PC-3 (cell line): ENCODE measurements around the gene BFSP2. TPM values are rescaled to one million over a fixed set of nuclear protein-coding genes. Genes with fewer than 3 reads are reported as not detected.

Source experiments
- ATAC-seq: fragments of 200-7000 bp; cut with Tn5 transposase; 2 replicates; pipeline ENCODE4 v1.9.1; 2020; ENCODE audit warnings: mild to moderate bottlenecking, moderate library complexity
- BruUV-seq: library from RNA; stranded (reverse); fragments of 400-500 nt; replicated peaks from 2 replicates; lab custom pipeline; 2021; lab: Mats Ljungman, UMichigan
- CTCF ChIA-PET: fragments of 300-600 bp; sonication (Branson Sonifier 250); formaldehyde crosslinking; loops from one replicate; lab custom pipeline; 2022; ENCODE audit warnings: antibody characterized with exemption; lab: Charles Lee
- POLR2A ChIA-PET: fragments of 300-600 bp; sonication (Branson Sonifier 250); formaldehyde crosslinking; loops from one replicate; lab custom pipeline; 2022; ENCODE audit warnings: antibody characterized with exemption; ENCODE audit not compliant: unreplicated experiment; lab: Charles Lee
- DNase-seq: peaks from one replicate; pipeline ENCODE4 v3.0.0-alpha.2; 2015
- H2AFZ ChIP-seq: fragments of 300-600 bp; sonication (generic); 2 replicates; pipeline ENCODE4 v1.6.0; 2016; ENCODE audit warnings: antibody characterized with exemption, low read length
- H3F3A ChIP-seq: fragments of 300-600 bp; sonication (generic); one replicate; pipeline ENCODE4 v1.6.0; 2017; ENCODE audit warnings: antibody characterized with exemption, low read length, control low read depth, mild to moderate bottlenecking; ENCODE audit not compliant: unreplicated experiment
- H3K27ac ChIP-seq: fragments of 300-600 bp; sonication (generic); 2 replicates; pipeline ENCODE4 v1.5.1; 2016; ENCODE audit warnings: mild to moderate bottlenecking, low read length
- H3K27me3 ChIP-seq: fragments of 300-600 bp; sonication (generic); 2 replicates; pipeline ENCODE4 v1.6.1; 2016; ENCODE audit warnings: low read length, mixed read lengths
- H3K36me3 ChIP-seq: fragments of 300-600 bp; sonication (generic); 2 replicates; pipeline ENCODE4 v1.6.1; 2016; ENCODE audit warnings: low read depth, mixed run types, low read length, mixed read lengths
- H3K4me1 ChIP-seq: fragments of 300-600 bp; sonication (generic); 2 replicates; pipeline ENCODE4 v1.5.1; 2016; ENCODE audit warnings: low read length; ENCODE audit not compliant: insufficient read depth
- H3K4me2 ChIP-seq: fragments of 300-600 bp; sonication (generic); 2 replicates; pipeline ENCODE4 v1.6.0; 2016; ENCODE audit warnings: low read length
- H3K4me3 ChIP-seq: fragments of 300-600 bp; sonication (generic); 2 replicates; pipeline ENCODE4 v1.5.1; 2016; ENCODE audit warnings: mild to moderate bottlenecking, low read length, mixed read lengths
- H3K79me2 ChIP-seq: fragments of 300-600 bp; sonication (generic); 2 replicates; pipeline ENCODE4 v1.6.1; 2017; ENCODE audit warnings: low read length, mixed read lengths
- H3K9ac ChIP-seq: fragments of 300-600 bp; sonication (generic); 2 replicates; pipeline ENCODE4 v1.6.0; 2016; ENCODE audit warnings: mild to moderate bottlenecking, low read length
- H3K9me2 ChIP-seq: fragments of 300-600 bp; sonication (generic); replicated peaks from 2 replicates; pipeline ENCODE4 v1.6.1; 2016; ENCODE audit warnings: mixed run types, low read length, mixed read lengths
- H3K9me3 ChIP-seq: fragments of 300-600 bp; sonication (generic); 2 replicates; pipeline ENCODE4 v1.6.1; 2016; ENCODE audit warnings: low read length, mixed read lengths
- H4K20me1 ChIP-seq: fragments of 300-600 bp; sonication (generic); 2 replicates; pipeline ENCODE4 v1.6.1; 2016; ENCODE audit warnings: low read length, mixed read lengths
- EZH2 ChIP-seq: fragments of 300-600 bp; sonication (generic); IDR thresholded peaks from one replicate; pipeline ENCODE4 v1.6.1; 2017; ENCODE audit warnings: antibody characterized with exemption, mild to moderate bottlenecking, low read length; ENCODE audit not compliant: unreplicated experiment
- EZH2phosphoT487 ChIP-seq: fragments of 300-600 bp; sonication (generic); IDR thresholded peaks from 2 replicates; pipeline ENCODE4 v1.6.1; 2018; ENCODE audit warnings: mild to moderate bottlenecking, antibody characterized with exemption, low read length, borderline replicate concordance
- intact Hi-C: fragments of 100-400 bp; cut with micrococcal nuclease; formaldehyde crosslinking; loops from 2 replicates; pipeline ENCODE4 v1.9.0; 2023
- total RNA-seq: library from RNA; depleted of rRNA; stranded (reverse); fragments of >200 nt; gene quantifications from 2 replicates; pipeline ENCODE4 v1.2.3, GENCODE V29; 2014
- TF ChIP-seq, protein P1 (sequence below): fragments of 300-600 bp; sonication (generic); conservative IDR thresholded peaks from 2 replicates; pipeline ENCODE4 v1.5.1; 2017; ENCODE audit warnings: antibody characterized with exemption, low read depth, mild to moderate bottlenecking, low read length

Gene BFSP2
- total RNA-seq, 1 experiment from 2014 or later = not detected

DNA sequence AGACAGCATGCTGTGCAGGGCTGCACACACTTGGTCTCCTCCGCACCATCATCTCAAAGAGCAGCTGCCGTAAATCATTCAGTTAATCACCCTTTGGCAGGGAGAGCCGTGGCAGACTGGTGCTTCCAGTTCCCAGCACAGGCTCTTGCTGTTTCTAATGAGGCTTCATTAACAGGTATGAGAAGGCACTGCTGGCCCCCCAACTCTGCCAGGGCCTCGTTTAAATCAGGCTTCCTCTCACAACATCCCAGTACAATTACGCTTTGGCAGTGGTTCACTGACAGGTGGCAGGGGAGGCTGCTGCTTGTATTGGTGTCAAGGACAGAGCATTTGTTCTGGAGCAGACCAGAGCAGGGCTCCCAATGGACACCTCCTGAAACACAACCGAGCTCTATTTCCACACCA lies 77.1 kb downstream of the BFSP2 start:
- Histone ChIP-seq H3K4me3 (no peak overlapping the region), H4K20me1 (no peaks in the 10 kb centered on the region), H3K4me1 (peaks cover 13% of the 10 kb centered on the region), H3K27me3 (no peaks in the 10 kb centered on the region), H3K9me2 (no peaks in the 10 kb centered on the region), H3K36me3 (no peaks in the 10 kb centered on the region), H2AFZ (no peak overlapping the region), H3K9me3 (no peaks in the 10 kb centered on the region), H3K27ac (no peak overlapping the region), H3K9ac (no peak overlapping the region), H3K4me2 (no peak overlapping the region), H3K79me2 (no peaks in the 10 kb centered on the region), H3F3A (no peaks in the 10 kb centered on the region)
- no TSS peak for BruUV-seq
- ATAC-seq = no peak
- DNase-seq = no peak
- ChIA-PET POLR2A (no interaction called here), CTCF (no interaction called here)
- no peak for TF ChIP-seq EZH2phosphoT487
- no peak for TF ChIP-seq EZH2
- TF ChIP-seq, protein P1, sequence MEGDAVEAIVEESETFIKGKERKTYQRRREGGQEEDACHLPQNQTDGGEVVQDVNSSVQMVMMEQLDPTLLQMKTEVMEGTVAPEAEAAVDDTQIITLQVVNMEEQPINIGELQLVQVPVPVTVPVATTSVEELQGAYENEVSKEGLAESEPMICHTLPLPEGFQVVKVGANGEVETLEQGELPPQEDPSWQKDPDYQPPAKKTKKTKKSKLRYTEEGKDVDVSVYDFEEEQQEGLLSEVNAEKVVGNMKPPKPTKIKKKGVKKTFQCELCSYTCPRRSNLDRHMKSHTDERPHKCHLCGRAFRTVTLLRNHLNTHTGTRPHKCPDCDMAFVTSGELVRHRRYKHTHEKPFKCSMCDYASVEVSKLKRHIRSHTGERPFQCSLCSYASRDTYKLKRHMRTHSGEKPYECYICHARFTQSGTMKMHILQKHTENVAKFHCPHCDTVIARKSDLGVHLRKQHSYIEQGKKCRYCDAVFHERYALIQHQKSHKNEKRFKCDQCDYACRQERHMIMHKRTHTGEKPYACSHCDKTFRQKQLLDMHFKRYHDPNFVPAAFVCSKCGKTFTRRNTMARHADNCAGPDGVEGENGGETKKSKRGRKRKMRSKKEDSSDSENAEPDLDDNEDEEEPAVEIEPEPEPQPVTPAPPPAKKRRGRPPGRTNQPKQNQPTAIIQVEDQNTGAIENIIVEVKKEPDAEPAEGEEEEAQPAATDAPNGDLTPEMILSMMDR = no peak
- intact Hi-C loops = no loop called here

DNA sequence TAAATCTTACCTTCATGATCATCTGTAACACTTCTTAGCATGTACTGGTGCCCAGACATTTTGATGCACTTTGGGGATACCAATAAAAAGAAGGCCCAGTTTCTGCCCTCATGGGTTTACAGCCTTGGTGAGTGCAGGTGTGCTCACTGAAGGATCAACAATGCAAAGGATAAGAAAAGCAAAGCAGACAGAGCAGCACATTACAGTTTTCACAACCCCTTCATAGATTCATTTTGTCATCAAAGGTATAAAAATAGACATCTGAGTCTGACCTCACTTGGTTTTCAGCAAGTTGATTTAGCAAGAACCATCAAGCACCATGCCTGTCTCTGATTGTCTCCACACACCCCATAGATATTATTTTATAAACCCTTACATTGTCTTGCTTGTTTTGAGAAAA lies 77.6 kb downstream of the BFSP2 start:
- Histone ChIP-seq H3K79me2 (no peaks in the 10 kb centered on the region), H3K4me2 (no peak overlapping the region), H3K9me2 (no peaks in the 10 kb centered on the region), H3K4me3 (no peak overlapping the region), H3F3A (no peaks in the 10 kb centered on the region), H2AFZ (no peak overlapping the region), H4K20me1 (no peaks in the 10 kb centered on the region), H3K4me1 (peaks cover 13% of the 10 kb centered on the region), H3K27ac (no peak overlapping the region), H3K36me3 (no peaks in the 10 kb centered on the region), H3K9me3 (no peaks in the 10 kb centered on the region), H3K27me3 (no peaks in the 10 kb centered on the region), H3K9ac (no peak overlapping the region)
- intact Hi-C loops = no loop called here
- DNase-seq = no peak
- ATAC-seq = no peak
- CTCF ChIA-PET = no interaction called here
- TF ChIP-seq EZH2 = no peak
- no peak for TF ChIP-seq EZH2phosphoT487
- TF ChIP-seq, protein P1 = no peak
- POLR2A ChIA-PET = no interaction called here
- no TSS peak for BruUV-seq

DNA sequence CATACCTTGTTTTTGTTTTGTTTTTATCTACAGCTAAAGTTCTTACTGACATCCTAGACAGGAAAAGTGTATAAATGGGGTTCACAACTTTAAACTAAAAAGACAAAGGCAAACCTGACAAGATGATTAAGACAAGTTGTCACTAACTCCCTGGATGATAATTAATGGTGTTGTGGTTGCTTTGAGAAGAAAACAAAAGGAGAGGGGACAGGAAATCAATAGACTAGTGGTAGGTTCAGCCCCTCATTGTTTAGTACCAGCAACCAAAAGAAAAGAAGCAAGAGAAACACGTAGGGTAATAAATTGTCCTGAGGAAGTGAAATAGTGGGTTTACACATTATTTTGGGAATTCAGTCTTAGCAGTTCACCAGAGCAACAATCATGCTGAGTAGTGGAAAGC lies 78.8 kb downstream of the BFSP2 start:
- H3K4me2 ChIP-seq = no peak overlapping the region
- H3F3A ChIP-seq = no peaks in the 10 kb centered on the region
- ATAC-seq (no peak), DNase-seq (no peak)
- H3K4me3 ChIP-seq = no peak overlapping the region
- H4K20me1 ChIP-seq = no peaks in the 10 kb centered on the region
- POLR2A ChIA-PET = no interaction called here
- BruUV-seq = no TSS peak
- H3K9me3 ChIP-seq = no peaks in the 10 kb centered on the region
- H3K9me2 ChIP-seq = no peaks in the 10 kb centered on the region
- TF ChIP-seq EZH2 (no peak), EZH2phosphoT487 (no peak)
- TF ChIP-seq, protein P1 = no peak
- H3K27me3 ChIP-seq = no peaks in the 10 kb centered on the region
- H3K27ac ChIP-seq = no peak overlapping the region
- CTCF ChIA-PET = no interaction called here
- no peaks in the 10 kb centered on the region for H3K36me3 ChIP-seq
- H3K79me2 ChIP-seq = no peaks in the 10 kb centered on the region
- intact Hi-C loops = no loop called here
- H3K9ac ChIP-seq = no peak overlapping the region
- H3K4me1 ChIP-seq = peaks cover 13% of the 10 kb centered on the region
- H2AFZ ChIP-seq = no peak overlapping the region
